OCI-LY3 (cell line): Measurements from ENCODE around the gene MOB3B.

Experiments
- H2AFZ ChIP-seq: fragments of 200-600, 300-600 bp; shearing (Covaris generic); 2 replicates; pipeline ENCODE4 v1.6.0; 2014; ENCODE audit warnings: antibody characterized with exemption, low read depth, low read length
- H3K27ac ChIP-seq: fragments of 200-600, 300-600 bp; sonication (generic); 2 replicates; pipeline ENCODE4 v1.5.1; 2014; ENCODE audit warnings: mild to moderate bottlenecking, low read length, moderate library complexity, mixed read lengths
- H3K27me3 ChIP-seq: fragments of 200-600, 300-600 bp; sonication (generic); 2 replicates; pipeline ENCODE4 v1.6.1; 2014; ENCODE audit warnings: low read depth, low read length, mixed read lengths
- H3K36me3 ChIP-seq: fragments of 200-600, 300-600 bp; sonication (generic); replicated peaks from 2 replicates; pipeline ENCODE3; 2014; ENCODE audit warnings: low read depth, low read length, mixed read lengths
- H3K4me1 ChIP-seq: fragments of 300-600, 200-600 bp; sonication (generic); 2 replicates; pipeline ENCODE4 v1.6.1; 2014; ENCODE audit warnings: low read length, mixed read lengths
- H3K4me2 ChIP-seq: fragments of 200-600, 300-600 bp; sonication (generic); 2 replicates; pipeline ENCODE4 v1.6.1; 2014; ENCODE audit warnings: low read length, mixed read lengths
- H3K4me3 ChIP-seq: fragments of 300-600, 200-600 bp; sonication (generic); 2 replicates; pipeline ENCODE4 v1.5.1; 2014; ENCODE audit warnings: antibody characterized with exemption, mild to moderate bottlenecking, low read length, moderate library complexity
- H3K79me2 ChIP-seq: fragments of 300-600, 200-600 bp; shearing (Covaris generic); 2 replicates; pipeline ENCODE4 v1.6.1; 2014; ENCODE audit warnings: mild to moderate bottlenecking, low read length, mixed read lengths
- H3K9ac ChIP-seq: fragments of 300-600, 200-600 bp; shearing (Covaris generic); 2 replicates; pipeline ENCODE4 v1.6.0; 2014; ENCODE audit warnings: mild to moderate bottlenecking, low read length, moderate library complexity
- H3K9me3 ChIP-seq: fragments of 200-600, 300-600 bp; shearing (Covaris generic); 2 replicates; pipeline ENCODE4 v1.6.1; 2014; ENCODE audit warnings: low read length, mixed read lengths; ENCODE audit not compliant: insufficient read depth
- H4K20me1 ChIP-seq: fragments of 200-600, 300-600 bp; sonication (generic); 2 replicates; pipeline ENCODE4 v1.6.1; 2016; ENCODE audit warnings: low read length, mixed read lengths; ENCODE audit not compliant: insufficient read depth
- EZH2phosphoT487 ChIP-seq: fragments of 200-600 bp; shearing (Covaris generic); IDR thresholded peaks from 2 replicates; pipeline ENCODE4 v1.6.1; 2018; ENCODE audit warnings: antibody characterized with exemption, mixed run types, low read depth
- TF ChIP-seq, protein P1 (sequence below): fragments of 200-600, 300-600 bp; sonication (generic); IDR thresholded peaks from 2 replicates; pipeline ENCODE4 v1.5.1; 2014; ENCODE audit warnings: antibody characterized with exemption, low read length, low read depth

MOB3B gene

DNA sequence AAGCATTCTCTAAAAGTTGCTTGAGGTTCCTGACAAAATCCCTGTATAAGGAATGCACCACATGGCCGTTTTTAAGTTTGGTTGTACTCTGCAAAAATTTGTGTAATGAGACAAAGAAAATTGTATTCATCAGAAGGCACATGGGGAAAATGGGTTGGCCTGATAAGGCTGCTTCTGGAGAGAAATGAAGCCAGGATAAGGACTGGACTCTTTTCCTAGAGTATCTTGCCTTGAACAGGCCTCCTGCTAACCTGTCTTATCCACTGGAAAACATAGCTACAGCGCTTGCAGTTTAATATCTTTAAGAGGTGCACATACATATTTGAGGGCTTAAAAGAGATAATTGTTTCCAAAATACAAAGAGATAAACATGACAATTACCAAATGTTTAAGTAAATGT, 46.9 kb downstream of the MOB3B start:
- H3K4me2 ChIP-seq: no peak overlapping the region
- H3K9ac ChIP-seq: no peak overlapping the region
- H3K4me1 ChIP-seq: peaks cover 10% of the 10 kb centered on the region
- H4K20me1 ChIP-seq: no peaks in the 10 kb centered on the region
- H3K4me3 ChIP-seq: no peak overlapping the region
- H3K27me3 ChIP-seq: peaks cover 18% of the 10 kb centered on the region
- H3K27ac ChIP-seq: no peak overlapping the region
- no peaks in the 10 kb centered on the region for H3K79me2 ChIP-seq
- H3K36me3 ChIP-seq: no peaks in the 10 kb centered on the region
- no peak for TF ChIP-seq EZH2phosphoT487
- TF ChIP-seq, protein P1, sequence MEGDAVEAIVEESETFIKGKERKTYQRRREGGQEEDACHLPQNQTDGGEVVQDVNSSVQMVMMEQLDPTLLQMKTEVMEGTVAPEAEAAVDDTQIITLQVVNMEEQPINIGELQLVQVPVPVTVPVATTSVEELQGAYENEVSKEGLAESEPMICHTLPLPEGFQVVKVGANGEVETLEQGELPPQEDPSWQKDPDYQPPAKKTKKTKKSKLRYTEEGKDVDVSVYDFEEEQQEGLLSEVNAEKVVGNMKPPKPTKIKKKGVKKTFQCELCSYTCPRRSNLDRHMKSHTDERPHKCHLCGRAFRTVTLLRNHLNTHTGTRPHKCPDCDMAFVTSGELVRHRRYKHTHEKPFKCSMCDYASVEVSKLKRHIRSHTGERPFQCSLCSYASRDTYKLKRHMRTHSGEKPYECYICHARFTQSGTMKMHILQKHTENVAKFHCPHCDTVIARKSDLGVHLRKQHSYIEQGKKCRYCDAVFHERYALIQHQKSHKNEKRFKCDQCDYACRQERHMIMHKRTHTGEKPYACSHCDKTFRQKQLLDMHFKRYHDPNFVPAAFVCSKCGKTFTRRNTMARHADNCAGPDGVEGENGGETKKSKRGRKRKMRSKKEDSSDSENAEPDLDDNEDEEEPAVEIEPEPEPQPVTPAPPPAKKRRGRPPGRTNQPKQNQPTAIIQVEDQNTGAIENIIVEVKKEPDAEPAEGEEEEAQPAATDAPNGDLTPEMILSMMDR: no peak
- no peaks in the 10 kb centered on the region for H3K9me3 ChIP-seq
- no peak overlapping the region for H2AFZ ChIP-seq

DNA sequence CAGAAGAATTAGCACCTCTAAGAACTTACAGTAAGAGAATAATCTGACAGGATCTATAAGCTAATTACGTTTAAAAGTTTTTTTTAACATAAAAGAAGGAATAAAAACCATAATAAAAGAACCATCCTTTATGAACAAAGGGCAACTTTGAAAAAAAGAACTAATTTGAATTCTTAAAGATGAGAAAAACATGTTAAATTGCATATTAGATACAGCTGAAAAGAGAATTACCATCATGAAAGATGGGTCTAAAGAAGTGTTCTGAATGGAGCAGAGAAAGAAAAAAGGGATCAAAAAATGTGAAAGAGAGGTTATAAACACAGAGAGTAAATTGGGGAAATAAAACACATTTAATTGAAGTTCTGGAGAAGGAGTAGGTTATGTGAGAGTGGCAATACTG, 51.3 kb downstream of the MOB3B start:
- H3K9me3 ChIP-seq: no peaks in the 10 kb centered on the region
- H3K4me2 ChIP-seq: no peak overlapping the region
- TF ChIP-seq, protein P1: no peak
- no peak for TF ChIP-seq EZH2phosphoT487
- H4K20me1 ChIP-seq: no peaks in the 10 kb centered on the region
- H3K27me3 ChIP-seq: 0 out of 2 replicates have a peak, but pooled peaks cover 4% of the 10 kb centered on the region
- H3K9ac ChIP-seq: no peak overlapping the region
- H3K79me2 ChIP-seq: no peaks in the 10 kb centered on the region
- no peaks in the 10 kb centered on the region for H3K36me3 ChIP-seq
- no peak overlapping the region for H3K4me3 ChIP-seq
- no peak overlapping the region for H3K27ac ChIP-seq
- H3K4me1 ChIP-seq: no peaks in the 10 kb centered on the region
- no peak overlapping the region for H2AFZ ChIP-seq

DNA sequence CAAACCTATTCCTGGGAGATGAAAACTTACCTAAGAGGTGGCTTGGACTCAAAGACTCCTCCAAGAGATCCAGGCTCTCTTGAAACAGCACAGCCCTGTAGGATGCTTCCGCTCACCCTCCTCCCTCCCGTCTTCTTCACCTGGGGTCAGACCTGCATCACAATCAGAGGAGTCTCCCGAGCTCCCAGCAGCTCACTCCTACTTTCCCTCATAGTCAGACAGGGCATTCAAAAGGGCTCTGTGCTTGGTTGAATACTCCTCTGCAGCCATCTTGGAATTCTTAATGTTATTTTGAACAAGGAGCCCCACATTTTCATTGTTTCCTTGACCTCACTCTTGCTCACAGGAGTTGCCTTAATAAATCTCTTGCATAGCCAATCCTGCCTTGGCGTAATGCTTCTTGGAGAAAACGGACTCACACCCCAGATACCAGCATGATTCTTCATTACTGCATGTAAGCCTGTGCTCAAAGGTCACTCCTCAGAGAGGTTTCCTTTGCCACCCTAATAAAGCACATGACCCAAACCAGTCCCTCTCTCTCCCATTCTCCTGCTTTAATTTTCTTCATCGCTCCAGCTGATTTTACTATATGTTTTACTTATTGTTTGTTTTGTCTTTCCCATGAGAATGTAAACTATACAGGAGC, 52.6 kb downstream of the MOB3B start:
- H3K4me1 ChIP-seq: no peaks in the 10 kb centered on the region
- no peak for TF ChIP-seq EZH2phosphoT487
- TF ChIP-seq, protein P1: no peak
- H3K4me2 ChIP-seq: no peak overlapping the region

DNA sequence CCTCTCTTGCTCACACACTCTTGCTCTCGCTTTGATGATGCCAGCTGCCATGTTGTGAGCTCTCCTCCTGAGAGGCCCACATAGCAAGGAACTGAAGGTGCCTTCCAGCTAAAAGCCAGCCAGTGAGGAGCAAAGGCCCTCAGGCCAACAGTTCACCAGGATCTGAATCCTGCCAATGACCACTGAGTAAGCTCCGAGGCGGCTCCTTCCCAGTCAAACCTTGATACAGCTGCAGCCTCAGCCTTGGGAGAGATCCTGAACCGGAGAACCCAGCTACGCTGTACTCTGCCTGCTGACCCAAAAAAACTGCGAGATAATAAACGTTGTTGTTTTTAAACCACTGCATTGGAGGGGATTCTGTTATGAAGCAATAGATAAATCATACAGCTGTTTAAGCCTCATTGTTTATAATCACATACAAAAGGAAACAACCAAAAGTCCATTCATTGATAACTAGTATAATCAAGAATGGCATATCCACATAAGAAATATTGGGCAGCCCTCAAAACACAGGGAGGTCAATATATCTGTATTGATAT, 54.5 kb downstream of the MOB3B start:
- TF ChIP-seq, protein P1: no peak
- TF ChIP-seq EZH2phosphoT487: no peak
- no peak overlapping the region for H3K27ac ChIP-seq
- no peak overlapping the region for H3K9ac ChIP-seq
- no peaks in the 10 kb centered on the region for H3K4me1 ChIP-seq
- H3K79me2 ChIP-seq: no peaks in the 10 kb centered on the region
- no peaks in the 10 kb centered on the region for H3K9me3 ChIP-seq
- H3K27me3 ChIP-seq: peaks cover 4% of the 10 kb centered on the region; the same call in 1 of the 2 replicates
- no peak overlapping the region for H2AFZ ChIP-seq
- H3K4me3 ChIP-seq: no peak overlapping the region
- no peak overlapping the region for H3K4me2 ChIP-seq
- no peaks in the 10 kb centered on the region for H3K36me3 ChIP-seq
- no peaks in the 10 kb centered on the region for H4K20me1 ChIP-seq

More for the DNA sequence above, 52.6 kb downstream of the MOB3B start:
- H3K36me3 ChIP-seq: no peaks in the 10 kb centered on the region
- H3K27ac ChIP-seq: no peak overlapping the region
- no peak overlapping the region for H3K9ac ChIP-seq
- peaks cover 4% of the 10 kb centered on the region; the same call in 1 of the 2 replicates for H3K27me3 ChIP-seq
- H3K79me2 ChIP-seq: no peaks in the 10 kb centered on the region
- no peak overlapping the region for H2AFZ ChIP-seq
- H3K4me3 ChIP-seq: no peak overlapping the region
- H3K9me3 ChIP-seq: no peaks in the 10 kb centered on the region
- no peaks in the 10 kb centered on the region for H4K20me1 ChIP-seq
